ENCODE measurements around the gene TANK.

GRCh38 chr2:161246281-161246680, 86.1 kb downstream of the TANK start:
- no peak for TF ChIP-seq EZH2 (IDR thresholded peaks at IDR 0.05; ENCODE audit: borderline replicate concordance, low read depth, low read length, severe bottlenecking)
- no peak for TF ChIP-seq CTCF (IDR thresholded peaks at IDR 0.05; ENCODE audit: borderline replicate concordance, extremely low read depth, low read length, poor library complexity, severe bottlenecking)
